K562 (cell line): ENCODE data around the gene CHPF2. TPM values are rescaled to one million over a fixed set of nuclear protein-coding genes. Genes with fewer than 3 reads are reported as not detected.

Source experiments
- CTBP1 ChIP-seq: fragments of 450-650 bp; IDR thresholded peaks from 2 replicates; pipeline ENCODE4 v1.6.1; 2016; ENCODE audit warnings: borderline replicate concordance
- E2F8 ChIP-seq: fragments of 450-650 bp; IDR thresholded peaks from 2 replicates; pipeline ENCODE4 v1.7.1; 2018; ENCODE audit warnings: mild to moderate bottlenecking, low read depth; ENCODE audit not compliant: partially characterized antibody
- JUN ChIP-seq, 2 experiments: sonication (generic) in 1 of 2; formaldehyde crosslinking in 1 of 2; IDR thresholded peaks; 2 replicates each; pipeline versions ENCODE4 v1.6.1 to v1.8.0; 2012 to 2022; ENCODE audit warnings: borderline replicate concordance in 2 of 2, mild to moderate bottlenecking in 2 of 2, improper control_type of control experiment in 1 of 2, low read depth in 1 of 2, low read length in 1 of 2, missing genetic modification reagents in 1 of 2
- KDM5B ChIP-seq: fragments of 200-600 bp; sonication (generic); IDR thresholded peaks from 2 replicates; pipeline ENCODE4 v1.6.1; 2012; ENCODE audit warnings: low read depth, mild to moderate bottlenecking, moderate library complexity, low read length, control low read depth, inconsistent platforms; ENCODE audit not compliant: insufficient replicate concordance
- PCBP1 ChIP-seq: fragments of 200-400 bp; formaldehyde crosslinking; IDR thresholded peaks from 2 replicates; pipeline ENCODE4 v1.6.1; 2018; ENCODE audit warnings: mild to moderate bottlenecking, low read depth, low read length; ENCODE audit not compliant: poor library complexity, severe bottlenecking
- POLR2B ChIP-seq: fragments of 450-650 bp; IDR thresholded peaks from 2 replicates; pipeline ENCODE4 v1.6.1; 2018; ENCODE audit warnings: low read depth; ENCODE audit not compliant: partially characterized antibody
- PRDM10 ChIP-seq: fragments of 450-650 bp; IDR thresholded peaks from 2 replicates; pipeline ENCODE4 v1.6.1; 2018; ENCODE audit not compliant: partially characterized antibody
- PREB ChIP-seq: sonication (generic); formaldehyde crosslinking; IDR thresholded peaks from 2 replicates; pipeline ENCODE4 v1.8.1; 2023; ENCODE audit warnings: mild to moderate bottlenecking, missing genetic modification reagents
- RBFOX2 ChIP-seq: fragments of 200-400 bp; formaldehyde crosslinking; IDR thresholded peaks from 2 replicates; pipeline ENCODE4 v1.6.1; 2017; ENCODE audit warnings: low read depth, mild to moderate bottlenecking, low read length, moderate library complexity
- SUPT5H ChIP-seq: fragments of 450-650 bp; IDR thresholded peaks from 2 replicates; pipeline ENCODE4 v1.6.1; 2016
- TSHZ1 ChIP-seq: fragments of 250-450 bp; sonication (Bioruptor Pico); IDR thresholded peaks from 2 replicates; pipeline ENCODE4 v1.4.0; 2020; ENCODE audit warnings: mild to moderate bottlenecking, moderate library complexity
- ZNF282 ChIP-seq: sonication (generic); formaldehyde crosslinking; IDR thresholded peaks from 2 replicates; pipeline ENCODE4 v1.8.1; 2023; ENCODE audit warnings: missing genetic modification reagents
- ZNF444 ChIP-seq: fragments of 250-450 bp; sonication (Bioruptor Pico); IDR thresholded peaks from 2 replicates; pipeline ENCODE4 v1.4.0; 2020; ENCODE audit warnings: mild to moderate bottlenecking, moderate library complexity
- ZNF79 ChIP-seq: fragments of 250-450 bp; sonication (Bioruptor Pico); IDR thresholded peaks from 2 replicates; pipeline ENCODE4 v1.4.0; 2020; ENCODE audit warnings: low read depth, mild to moderate bottlenecking, moderate library complexity
- polyA plus RNA-seq, 8 experiments: library from polyadenylated mRNA; depleted of rRNA in 4 of 8; stranded (reverse) in 5 of 8; unstranded in 3 of 8; fragments of >200 nt; fragmentation: Nextera tagmentation in 2 of 8; fragmentation: Illumina TruSeq in 1 of 8; extraction: Ambion mirVana in 2 of 8; extraction: Trizol in 1 of 8; gene quantifications; 2 replicates each; pipeline versions ENCODE4 v1.2.1 to v1.2.3, GENCODE V29; 2011 to 2014; ENCODE audit warnings: inconsistent platforms in 1 of 8, missing spikeins in 1 of 8
- total RNA-seq, 7 experiments: library from RNA; depleted of rRNA in 6 of 7; stranded (reverse); fragments of >200 nt in 6 of 7; fragmentation: Illumina TruSeq in 2 of 7; extraction: Trizol in 2 of 7; gene quantifications; 2 replicates each; pipeline versions ENCODE4 v1.2.1 to v1.2.3, GENCODE V29; 2011 to 2021; ENCODE audit warnings: low replicate concordance in 1 of 7

Gene CHPF2
- total and polyA plus RNA-seq, 9 of the 15 experiments (the other 6 are each of a cell fraction or from before 2014, with no cell fraction given): 0.08 to 32.8 (median 10.5) TPM

- TF ChIP-seq CTBP1: no peak
- TF ChIP-seq POLR2B: peak; percentile 31
- peak; percentile 23 for TF ChIP-seq KDM5B
- no peak for TF ChIP-seq TSHZ1 (CRISPR knock-in tag)
- TF ChIP-seq PCBP1: no peak
- no peak for TF ChIP-seq ZNF79
- no peak for TF ChIP-seq JUN (IDR thresholded peaks at IDR 0.05; ENCODE audit: borderline replicate concordance, low read depth, low read length)
- no peak for TF ChIP-seq JUN (CRISPR knock-in tag; IDR thresholded peaks at IDR 0.05; ENCODE audit: borderline replicate concordance)
- TF ChIP-seq RBFOX2: peak; percentile 51; the same call in 1 of the 2 replicates
- TF ChIP-seq PRDM10: no peak
- TF ChIP-seq E2F8: peak; percentile 26
- TF ChIP-seq PREB (CRISPR knock-in tag): no peak
- TF ChIP-seq ZNF444: no peak
- no peak; the same call in 1 of the 2 replicates for TF ChIP-seq SUPT5H
- no peak for TF ChIP-seq ZNF282 (CRISPR knock-in tag)
These were observed 6.9 kb downstream of the CHPF2 start (continued) for GRCh38 chr7:151238924-151239836.
